NCI-H1694 treated with DMSO at 0.1 percent for 48 hours (cell line): ENCODE data around the gene UGT1A5.

Source experiments
- DNase-seq: peaks from one replicate; lab custom pipeline; 2025; lab: John Stamatoyannopoulos, UW

Gene UGT1A5

GRCh38 chr2:233810385-233810784 lies 97.7 kb downstream of the UGT1A5 start:
- no peak for DNase-seq

- no peak for DNase-seq
Observed at GRCh38 chr2:233811087-233811486, 98.4 kb downstream of the UGT1A5 start.

GRCh38 chr2:233811732-233812131 lies 99.0 kb downstream of the UGT1A5 start:
- DNase-seq = no peak

- DNase-seq = no peak
Observed at GRCh38 chr2:233813236-233814055, 100.7 kb downstream of the UGT1A5 start.

- no peak for DNase-seq
Observed at GRCh38 chr2:233814056-233814835, 101.5 kb downstream of the UGT1A5 start.

- DNase-seq = no peak
Observed at GRCh38 chr2:233815861-233816260, 103.2 kb downstream of the UGT1A5 start.

GRCh38 chr2:233816334-233816733 lies 103.6 kb downstream of the UGT1A5 start:
- peak; percentile 70 for DNase-seq

GRCh38 chr2:233816771-233817170 lies 104.1 kb downstream of the UGT1A5 start:
- DNase-seq = no peak

- no peak for DNase-seq
Observed at GRCh38 chr2:233817361-233817911, 104.7 kb downstream of the UGT1A5 start.

- DNase-seq = no peak
Observed at GRCh38 chr2:233817995-233818638, 105.4 kb downstream of the UGT1A5 start.

- no peak for DNase-seq
Observed at GRCh38 chr2:233818639-233819621, 106.2 kb downstream of the UGT1A5 start.

GRCh38 chr2:233819884-233820773 lies 107.4 kb downstream of the UGT1A5 start:
- DNase-seq = no peak

- DNase-seq = no peak
Observed at GRCh38 chr2:233820774-233821105, 108.0 kb downstream of the UGT1A5 start.

- DNase-seq = no peak
Observed at GRCh38 chr2:233821196-233821595, 108.5 kb downstream of the UGT1A5 start.

GRCh38 chr2:233821709-233822100 lies 109.0 kb downstream of the UGT1A5 start:
- no peak for DNase-seq

- no peak for DNase-seq
Observed at GRCh38 chr2:233822101-233822771, 109.5 kb downstream of the UGT1A5 start.
